HG02571 (cell line): Measurements from ENCODE around the gene CCDC8.
"Not testable (repeated sequence)": the region's sequence is repeated elsewhere in the genome, so short reads cannot be mapped to it uniquely, and the experiment has no call there.

Experiments used
- ATAC-seq: cut with Tn5 transposase; IDR thresholded peaks from one replicate; pipeline ENCODE4 v1.9.1; 2021; ENCODE audit warnings: mild to moderate bottlenecking, moderate library complexity; ENCODE audit not compliant: unreplicated experiment

Gene CCDC8

DNA sequence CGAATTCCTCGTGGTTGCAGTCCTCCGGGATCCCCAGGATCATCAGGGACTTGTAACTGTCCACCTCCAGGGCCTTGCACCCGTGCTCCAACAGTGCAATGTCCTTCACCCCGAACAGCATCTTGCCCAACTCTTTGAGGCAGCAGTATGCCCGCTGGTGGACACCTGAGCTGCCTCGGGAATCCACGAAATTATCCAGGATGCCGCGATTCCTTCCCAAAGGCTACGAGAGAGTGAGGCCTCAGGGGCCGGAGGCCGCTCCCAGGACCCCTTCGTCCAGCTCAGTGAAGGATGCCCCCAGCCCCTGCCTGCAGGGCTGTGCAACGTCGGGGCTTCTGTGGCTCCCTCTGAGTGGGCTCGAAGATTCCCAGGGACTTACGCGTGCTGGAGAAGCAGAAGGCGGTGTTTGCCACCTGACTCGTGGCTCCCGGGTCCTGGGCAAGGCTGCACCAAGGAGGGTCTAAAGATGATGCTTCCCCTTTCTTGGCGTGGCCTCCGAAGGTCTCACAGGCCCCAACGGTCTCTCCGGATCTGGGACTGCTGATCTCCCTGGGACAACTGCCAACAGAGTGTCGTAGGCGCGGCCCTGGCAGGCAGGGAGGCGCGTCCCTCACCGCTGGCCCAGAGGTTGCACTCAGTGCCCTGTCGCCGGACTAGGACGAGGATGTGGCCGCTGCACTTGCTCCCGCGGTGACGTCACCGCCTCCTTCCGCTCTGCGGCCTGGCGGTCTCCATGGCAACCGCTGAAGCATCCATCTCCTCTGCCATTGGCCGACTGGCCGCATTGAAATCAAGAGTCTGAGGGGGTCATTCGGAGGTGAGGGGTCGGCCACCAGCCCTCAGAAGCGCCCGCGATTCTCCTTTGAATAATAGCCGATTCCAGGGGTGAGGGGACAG lies 15.1 kb upstream of the CCDC8 start, which contains the start of gene PNMA8C:
TSS of gene PNMA8C (minus strand) at position 698 of the 897 bp plus-strand sequence. CDS start at position 121, 577 bp downstream.
- no peak for ATAC-seq

DNA sequence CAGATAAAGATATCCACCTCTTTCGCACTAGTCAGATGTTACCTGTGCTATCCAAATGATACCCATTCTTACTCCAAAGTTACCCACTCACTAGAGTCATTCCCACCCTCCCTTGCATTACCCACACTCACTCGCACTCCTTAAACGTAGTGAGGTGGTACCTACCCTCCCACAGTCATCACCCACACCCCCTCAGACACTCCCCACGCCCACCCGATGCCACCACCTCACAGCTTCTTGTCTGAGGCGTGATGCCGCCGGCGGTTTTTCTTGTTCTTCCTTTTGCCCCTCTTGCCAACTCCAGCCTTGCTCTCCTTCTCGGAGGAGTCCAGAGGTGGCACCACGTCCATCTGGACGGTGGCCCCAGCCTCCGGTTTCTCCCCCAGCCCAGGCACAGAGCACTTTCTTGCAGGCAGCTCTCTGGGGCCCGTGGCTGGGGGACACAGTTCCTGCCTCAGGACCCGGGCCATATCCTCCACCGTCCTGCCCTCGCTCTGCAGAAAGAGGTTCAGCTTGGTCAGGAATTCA lies 14.2 kb upstream of the CCDC8 start:
- no peak for ATAC-seq

DNA sequence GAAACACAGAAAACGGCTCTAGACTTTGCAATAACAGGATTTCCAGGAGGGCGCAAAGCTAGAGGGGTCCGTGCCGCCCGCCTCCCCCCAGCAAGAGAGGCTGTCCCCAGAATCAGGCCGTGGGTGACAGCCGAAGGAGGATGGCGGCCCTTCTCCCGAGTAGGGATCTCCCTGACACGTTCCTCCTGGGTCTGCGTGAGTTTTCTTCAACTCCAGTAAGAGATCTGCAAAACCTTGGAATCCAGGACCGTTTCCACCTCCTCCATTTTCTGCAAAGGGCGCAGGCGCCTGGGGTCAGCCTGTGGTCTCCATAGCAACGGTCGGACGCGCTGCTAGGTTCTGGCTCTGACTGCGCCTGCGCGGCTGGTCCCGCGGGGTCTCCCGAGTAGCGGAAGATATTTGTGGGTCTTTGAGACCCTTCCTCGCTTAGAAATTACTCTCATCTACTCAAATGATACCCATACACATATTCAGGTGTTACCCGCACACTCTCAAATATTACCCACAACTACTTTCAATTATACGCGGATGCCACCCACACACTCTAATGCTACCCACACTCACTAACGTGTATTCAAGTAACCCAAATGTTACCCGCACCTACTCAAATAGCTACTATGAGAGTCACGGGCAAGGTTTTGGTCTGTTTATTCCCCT lies 13.3 kb upstream of the CCDC8 start:
- no peak for ATAC-seq

DNA sequence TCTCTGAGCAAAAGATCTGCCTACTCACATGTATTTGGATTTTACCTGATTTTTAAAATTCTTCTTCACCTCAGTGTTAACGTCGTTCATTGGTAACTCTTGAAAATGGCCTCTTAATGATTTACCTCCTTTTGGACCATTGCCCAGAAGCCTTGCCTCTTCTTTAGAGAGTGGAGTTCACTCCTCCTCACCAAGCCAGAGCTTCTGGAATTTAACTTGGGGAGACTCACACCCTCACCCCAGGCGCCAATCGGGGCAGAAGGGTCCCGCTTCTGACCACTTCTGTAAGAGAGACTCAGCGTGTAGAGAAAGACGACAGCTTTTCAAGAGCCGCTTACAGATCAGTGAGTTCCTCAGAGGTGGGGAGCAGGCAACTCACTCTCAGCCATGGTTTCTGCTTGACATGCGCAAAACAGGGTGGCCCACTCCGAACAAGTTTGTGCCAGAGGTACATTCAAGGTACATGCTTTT lies 12.7 kb upstream of the CCDC8 start:
- no peak for ATAC-seq

DNA sequence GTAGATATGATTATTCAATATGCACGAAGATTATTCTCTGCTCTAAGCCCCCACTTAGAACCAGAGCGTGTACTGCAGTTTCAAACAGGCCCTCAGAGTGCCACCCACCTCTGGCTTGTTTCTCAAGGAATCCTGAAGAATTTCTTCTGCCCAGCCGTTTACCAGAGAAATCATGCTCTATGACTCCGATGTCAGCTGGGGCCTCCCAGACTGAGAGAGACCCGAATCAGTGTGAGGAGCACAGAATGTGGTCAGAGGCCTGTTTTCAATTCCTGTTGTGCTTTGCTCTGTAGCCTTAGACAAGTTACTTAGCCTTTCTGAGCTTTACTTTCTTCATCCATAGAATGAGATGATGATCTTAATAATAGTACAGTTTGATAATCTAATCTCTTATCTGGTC lies 9.8 kb upstream of the CCDC8 start:
- ATAC-seq, result no peak

DNA sequence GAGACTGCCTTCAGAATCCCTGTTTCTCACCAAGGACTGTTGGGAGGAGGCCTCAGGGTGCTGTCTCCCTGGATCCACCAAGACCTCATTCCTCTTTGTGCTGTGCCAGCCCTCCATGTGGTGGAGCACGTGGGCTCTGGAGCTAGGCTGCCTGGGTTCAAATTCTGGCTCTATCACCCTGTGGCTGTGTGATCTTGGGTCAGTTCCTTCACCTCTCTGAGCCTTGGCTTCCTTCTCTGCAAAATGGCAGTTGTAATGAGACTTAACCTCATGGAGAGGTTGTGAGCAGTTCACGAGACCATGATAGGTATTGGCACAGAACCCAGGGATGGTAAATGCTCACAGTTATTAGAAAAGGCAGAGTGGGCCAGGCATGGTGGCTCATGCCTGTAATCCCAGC lies 9.0 kb upstream of the CCDC8 start:
- no peak for ATAC-seq

DNA sequence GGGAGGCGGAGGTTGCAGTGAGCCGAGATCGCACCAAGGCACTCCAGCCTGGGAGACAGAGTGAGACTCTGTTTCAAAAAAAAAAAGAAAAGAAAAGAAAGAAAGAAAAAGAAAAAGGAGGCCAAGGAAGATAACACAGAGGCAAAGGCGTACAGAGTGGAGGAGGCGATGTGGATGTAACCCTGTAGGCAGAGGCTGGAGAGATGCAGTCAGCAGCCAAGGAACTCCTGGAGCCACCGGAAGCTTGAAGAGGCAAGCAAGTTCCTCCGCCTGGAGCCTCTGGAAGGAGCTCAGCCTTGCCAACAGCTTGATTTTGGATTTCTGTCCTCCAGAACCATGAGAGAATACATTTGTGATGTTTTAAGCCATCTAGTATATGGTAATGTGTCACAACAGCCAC lies 6.7 kb upstream of the CCDC8 start:
- ATAC-seq, result no peak

DNA sequence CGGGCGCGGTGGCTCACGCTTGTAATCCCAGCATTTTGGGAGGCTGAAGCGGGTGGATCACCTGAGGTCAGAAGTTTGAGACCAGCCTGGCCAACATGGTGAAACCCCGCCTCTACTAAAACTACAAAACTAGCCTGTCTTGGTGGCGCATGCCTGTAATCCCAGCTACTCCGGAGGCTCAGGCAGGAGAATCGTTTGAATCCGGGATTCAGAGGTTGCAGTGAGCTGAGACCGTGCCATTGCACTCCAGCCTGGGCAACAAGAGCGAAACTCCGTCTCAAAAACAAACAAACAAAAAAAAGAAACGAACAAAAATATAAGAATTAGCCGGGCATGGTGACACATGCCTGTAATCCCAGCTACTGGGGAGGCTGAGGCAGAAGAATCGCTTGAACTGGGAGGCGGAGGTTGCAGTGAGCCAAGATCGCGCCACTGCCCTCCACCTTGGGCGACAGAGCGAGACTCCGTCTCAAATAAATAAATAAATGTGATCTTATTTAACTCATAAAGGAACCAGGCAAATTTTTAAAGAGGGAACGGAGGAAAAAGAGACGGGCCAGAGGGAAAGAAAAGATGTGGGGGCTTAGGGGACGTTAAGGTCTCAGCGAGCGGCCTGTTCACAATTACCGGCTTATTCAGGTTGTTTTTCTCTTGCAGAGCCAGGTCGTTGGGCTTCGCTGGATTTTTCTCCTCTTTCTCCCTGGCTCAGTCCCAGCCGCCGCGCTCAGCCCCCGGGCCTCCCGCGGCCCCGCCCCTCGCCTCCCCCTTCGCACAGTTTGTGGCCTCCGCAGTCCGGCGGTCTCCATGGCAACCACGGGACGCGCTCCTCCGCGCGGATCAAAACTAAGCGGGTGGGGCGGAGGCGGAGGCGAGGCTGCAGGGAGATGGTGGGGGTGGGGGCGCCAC lies 2.7 kb upstream of the CCDC8 start:
- ATAC-seq, result not testable (repeated sequence)

DNA sequence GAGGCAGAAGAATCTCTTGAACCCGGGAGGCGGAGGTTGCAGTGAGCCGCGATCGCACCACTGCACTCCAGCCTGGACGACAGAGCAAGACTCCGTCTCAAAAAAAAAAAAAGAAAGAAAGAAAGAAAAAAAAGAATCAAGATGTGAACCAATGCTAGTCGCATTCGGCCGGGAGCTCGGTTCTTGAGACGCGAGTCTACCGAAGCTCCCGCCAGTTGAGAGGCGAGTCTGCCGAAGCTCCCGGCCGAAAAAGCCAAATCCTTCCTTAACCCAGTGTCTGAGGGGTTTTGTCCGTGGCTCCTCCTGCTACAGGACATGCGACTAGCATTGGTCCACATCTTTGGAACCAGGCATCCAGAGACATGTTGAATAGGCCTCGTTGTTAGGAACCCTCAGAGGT lies 1.5 kb upstream of the CCDC8 start:
- ATAC-seq, result not testable (repeated sequence)

DNA sequence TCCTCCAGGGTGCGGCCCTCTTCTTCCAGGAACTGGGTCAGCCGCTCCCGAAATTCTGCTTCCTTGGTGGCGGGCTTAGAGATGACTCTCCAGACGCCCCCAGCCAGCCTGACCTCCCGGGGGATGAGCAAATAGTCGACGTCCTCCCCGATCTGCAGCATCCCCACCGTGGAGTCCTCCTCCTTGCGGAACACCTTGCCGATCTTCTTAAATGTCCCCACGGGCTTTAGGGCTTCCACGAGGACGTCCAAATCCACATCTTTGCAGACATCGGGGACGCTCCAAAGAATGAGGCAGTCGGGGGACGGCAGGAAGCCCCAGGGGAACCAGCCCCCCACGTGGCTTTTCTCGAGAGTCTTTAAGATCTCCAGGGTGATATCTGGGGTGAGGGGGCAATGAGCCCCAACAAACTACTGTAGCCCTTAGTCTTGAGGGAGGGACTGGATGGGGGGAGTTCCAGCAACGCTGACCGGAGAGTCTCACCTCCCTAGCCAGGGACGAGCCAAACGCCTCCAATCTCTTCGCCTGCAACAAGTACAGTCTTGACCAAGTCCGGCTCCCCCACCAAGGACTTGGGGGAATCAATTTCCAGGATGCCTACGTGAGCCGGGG lies 608 bp downstream of the CCDC8 start:
- no peak for ATAC-seq

DNA sequence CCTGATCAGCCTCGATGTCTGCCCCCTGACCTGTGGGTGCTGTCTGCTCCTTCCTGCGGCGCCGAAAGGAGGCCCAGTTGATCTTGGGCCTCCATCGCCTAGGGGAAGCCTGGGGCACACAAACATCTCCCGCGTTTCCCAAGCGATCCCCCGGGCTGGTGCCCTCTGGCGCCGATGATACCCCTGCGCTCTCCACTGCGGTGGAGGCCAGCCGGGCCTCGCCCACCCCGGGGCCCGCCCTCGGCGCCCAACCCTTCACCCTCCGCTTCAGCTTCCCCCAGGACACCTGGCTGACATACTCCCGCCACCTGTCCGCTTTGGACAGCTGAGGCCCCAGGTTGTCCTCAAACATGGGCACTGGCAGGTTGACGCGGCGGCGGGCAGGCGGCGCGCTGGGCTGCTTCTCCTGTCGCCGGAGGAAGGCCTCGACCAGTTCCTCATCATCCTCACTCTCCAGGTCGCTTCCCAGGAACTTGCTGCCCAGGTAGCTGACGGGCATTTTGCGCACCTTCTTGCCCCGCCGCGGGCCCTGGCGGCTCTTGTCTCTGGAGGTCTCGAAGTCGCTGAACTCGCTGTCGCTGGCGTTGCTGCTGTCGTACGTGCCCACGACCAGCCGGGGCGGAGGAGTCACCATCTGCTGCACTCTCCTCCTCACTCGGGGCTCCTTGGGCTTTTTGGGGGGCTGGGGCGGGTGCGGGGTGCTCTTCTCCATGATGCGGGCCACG lies 1.3 kb downstream of the CCDC8 start:
- ATAC-seq, result no peak

DNA sequence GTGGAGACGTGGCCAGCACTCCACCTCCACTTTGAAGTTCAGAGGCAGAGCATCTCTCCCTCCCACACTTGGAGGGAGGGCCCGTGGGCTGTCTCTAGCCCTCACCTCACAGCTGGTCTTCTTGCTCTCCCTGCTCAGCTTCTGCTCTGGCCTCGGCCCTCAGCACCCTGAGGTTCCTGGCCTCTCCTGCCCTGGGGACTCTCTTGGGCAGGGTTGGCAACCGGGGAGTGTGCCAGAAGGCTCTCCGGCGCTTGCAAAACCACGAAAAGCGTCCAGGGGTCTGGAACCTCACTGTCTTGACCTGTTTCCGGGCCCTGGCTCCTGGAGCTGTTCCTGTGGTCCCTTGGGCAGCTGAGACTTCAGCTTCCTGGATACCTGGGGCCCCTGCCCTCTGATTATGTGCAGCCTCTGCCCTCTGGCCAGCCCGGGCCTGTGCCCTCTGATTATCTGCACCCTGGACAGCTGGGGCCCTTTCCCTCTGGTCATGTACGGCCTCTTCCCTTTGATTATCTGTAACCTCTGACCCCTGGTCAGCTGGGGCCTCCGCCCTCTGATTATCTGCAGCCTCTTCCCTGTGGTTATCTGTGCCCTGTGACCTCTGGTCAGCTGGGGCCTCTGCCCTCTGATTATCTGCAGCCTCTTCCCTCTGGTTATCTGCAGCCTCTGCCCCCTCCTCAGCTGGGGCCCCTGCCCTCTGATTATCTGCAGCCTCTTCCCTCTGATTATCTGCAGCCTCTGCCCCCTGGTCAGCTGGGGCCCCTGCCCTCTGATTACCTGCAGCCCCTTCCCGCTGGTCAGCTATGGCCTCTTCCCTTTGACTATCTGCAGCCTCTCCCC lies 2.1 kb downstream of the CCDC8 start:
- no peak for ATAC-seq

DNA sequence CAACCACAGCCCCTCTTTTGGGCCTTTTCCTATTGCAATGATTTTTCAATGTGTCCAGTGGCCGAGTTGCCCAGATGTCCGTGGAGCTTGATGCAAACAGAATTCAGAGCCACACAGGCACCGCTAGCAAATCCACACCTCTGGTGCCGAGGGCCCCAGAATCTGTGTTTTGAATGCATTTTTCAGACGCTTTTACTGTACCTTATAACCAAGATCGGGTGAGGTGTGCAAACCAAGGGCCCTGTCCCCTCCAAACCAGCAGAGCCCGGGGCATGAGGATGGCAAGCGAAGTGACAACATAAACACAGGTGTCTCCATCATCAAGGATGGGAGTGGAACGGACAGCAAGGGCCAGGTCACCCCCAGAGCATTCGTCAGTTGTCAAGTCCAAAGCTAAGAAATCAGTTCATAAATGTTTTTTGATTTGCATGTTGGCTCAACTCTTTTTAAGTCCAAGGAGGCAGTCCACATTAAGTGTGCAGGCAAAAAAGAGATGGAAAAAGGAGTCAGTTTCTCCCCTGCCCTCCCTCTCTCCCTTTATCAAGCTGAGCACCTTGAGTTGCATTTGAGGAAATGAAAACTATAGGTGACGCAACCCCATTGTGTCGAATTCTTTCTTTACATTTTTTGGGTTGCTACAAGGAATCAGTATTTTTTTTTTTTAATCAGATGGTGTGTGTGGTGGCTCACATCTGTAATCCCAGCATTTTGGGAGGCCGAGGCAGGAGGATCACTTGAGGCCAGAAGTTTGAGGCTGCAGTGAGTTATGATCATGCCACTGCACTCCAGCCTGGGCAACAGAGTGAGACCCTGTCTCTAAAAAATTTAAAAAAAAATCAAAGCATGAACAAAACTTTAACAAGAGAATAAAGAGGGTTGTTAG lies 2.9 kb downstream of the CCDC8 start:
- no peak for ATAC-seq

DNA sequence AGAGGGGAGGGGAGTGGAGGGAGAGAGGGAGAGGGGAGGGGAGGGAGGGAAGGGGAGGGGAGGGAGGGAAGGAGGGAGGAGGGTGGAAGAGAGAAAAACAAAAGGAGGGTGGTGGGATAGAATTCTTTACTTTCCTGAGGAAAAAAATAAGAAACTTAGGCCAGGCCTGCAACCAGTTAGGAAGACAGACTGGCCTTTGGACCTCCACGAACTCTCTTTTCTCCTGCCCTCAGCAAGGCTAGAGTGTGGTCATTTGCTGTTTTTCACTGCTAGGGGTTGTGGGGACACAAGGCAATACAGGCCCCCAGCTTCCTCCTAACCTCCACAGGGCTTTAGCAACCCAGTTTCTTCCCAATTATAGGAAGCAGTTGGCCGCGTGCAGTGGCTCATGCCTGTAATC lies 4.2 kb downstream of the CCDC8 start:
- ATAC-seq, result no peak

DNA sequence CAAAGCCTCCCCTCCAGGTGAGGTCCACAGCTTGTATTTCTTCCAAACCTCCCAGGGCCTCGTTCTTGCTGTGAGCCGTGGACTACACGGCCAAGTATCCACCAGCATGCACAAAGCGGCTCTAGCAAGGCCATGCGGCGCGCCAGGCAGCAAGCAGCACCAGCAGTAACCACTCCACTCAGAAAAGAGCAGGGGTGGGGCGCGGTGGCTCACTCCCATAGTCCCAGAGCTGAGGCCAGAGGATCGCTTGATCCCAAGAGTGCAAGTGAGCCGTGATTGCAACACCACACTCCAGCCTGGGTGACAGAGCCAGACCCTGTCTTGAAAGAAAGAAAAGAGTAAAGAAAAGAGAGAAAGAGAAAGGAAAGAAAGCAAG lies 4.7 kb downstream of the CCDC8 start:
- ATAC-seq, result no peak

DNA sequence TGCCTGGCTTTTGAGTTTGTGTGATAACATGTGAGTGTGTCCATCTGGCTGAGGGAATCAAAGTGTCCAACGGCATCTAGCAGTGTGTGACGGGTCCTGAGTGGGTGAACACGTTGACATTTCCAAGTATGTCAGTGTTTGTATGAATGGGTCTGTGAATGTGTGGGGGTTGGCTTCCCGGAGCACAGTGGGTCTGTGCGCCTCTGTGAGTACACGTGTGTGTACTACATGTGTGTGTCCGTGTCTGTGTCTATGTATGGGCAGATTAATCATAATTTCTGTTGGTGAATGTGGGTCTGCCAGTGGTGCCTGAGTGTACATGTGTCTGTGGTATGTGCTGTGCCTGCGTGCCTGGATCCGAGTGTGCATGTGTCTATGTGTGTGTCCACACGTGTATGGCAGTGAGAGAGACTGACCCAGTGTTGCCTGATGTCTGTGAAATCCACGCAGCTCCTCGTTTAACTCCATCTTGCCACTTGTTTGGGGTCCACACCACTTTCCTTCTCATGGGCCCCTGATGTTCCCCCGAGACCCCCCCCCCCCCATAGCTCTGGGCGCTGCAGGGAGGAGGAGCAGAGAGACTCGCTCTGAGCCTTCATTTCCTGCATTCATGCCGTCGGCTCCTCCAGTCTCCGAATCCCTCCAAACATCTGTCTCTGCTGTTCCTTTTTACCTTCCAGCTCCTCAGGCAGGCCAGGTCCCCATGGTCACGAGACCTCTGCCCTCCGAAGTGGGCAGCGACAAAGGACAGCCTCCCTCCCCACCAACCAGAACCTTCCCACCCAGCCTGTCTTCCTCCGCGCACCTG lies 5.3 kb downstream of the CCDC8 start:
- ATAC-seq, result no peak

DNA sequence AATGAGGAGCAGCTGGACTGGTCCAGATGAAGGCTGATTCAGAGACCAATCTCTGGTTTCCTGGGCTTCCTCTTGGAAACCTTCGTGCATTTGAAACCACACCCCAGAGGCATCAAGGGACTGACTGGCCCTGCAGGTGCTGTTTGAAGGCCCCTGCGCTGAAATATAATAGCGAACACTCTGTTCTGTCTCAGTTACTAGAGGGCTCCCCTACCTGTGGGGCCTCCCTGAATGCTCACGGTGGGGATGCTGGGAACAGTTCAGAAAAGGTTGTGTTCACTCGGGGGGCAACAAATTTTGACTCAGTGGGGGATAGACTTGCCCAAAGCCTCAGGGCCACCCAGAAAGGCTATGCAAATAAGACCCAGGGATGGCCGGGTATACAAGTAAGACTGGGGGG lies 6.4 kb downstream of the CCDC8 start:
- ATAC-seq, result no peak
